Endothelial cell of umbilical vein (primary cell): Measurements from ENCODE around the gene RPS21. TPM values are rescaled to one million over a fixed set of nuclear protein-coding genes. Genes with fewer than 3 reads are reported as not detected.

Experiments
- BruUV-seq: library from RNA; stranded (reverse); fragments of 400-500 nt; replicated peaks from 2 replicates; lab custom pipeline; 2021; lab: Mats Ljungman, UMichigan
- CTCF ChIA-PET: fragments of 300-600, 350-600 bp; sonication (Branson Sonifier 250); formaldehyde crosslinking; loops from one replicate; lab custom pipeline; 2021; ENCODE audit warnings: antibody characterized with exemption, inconsistent platforms; lab: Charles Lee
- POLR2A ChIA-PET: fragments of 300-600, 350-600 bp; sonication (Branson Sonifier 250); formaldehyde crosslinking; loops from one replicate; lab custom pipeline; 2021; ENCODE audit warnings: antibody characterized with exemption, inconsistent platforms; lab: Charles Lee
- DNase-seq: peaks from one replicate; pipeline ENCODE4 v3.0.0-alpha.2; 2011; ENCODE audit warnings: low read depth, low spot score
- FAIRE-seq: peaks from 2 replicates; lab custom pipeline; 2011; peaks lifted over from hg19 to GRCh38; lab: Jason Lieb, UNC
- H2AFZ ChIP-seq: 2 replicates; pipeline ENCODE4 v1.6.0; 2012; ENCODE audit warnings: low read depth, low read length, control low read depth, inconsistent platforms
- H3K27ac ChIP-seq: 2 replicates; pipeline ENCODE4 v1.5.1; 2011; ENCODE audit warnings: low read depth, mild to moderate bottlenecking, control low read depth, low read length, moderate library complexity; ENCODE audit not compliant: insufficient read depth
- H3K27me3 ChIP-seq, 2 experiments: 2 replicates each; pipeline versions ENCODE4 v1.6.0 to v1.6.1; 2011; ENCODE audit warnings: low read length in 2 of 2, mixed read lengths in 1 of 2; ENCODE audit not compliant: control insufficient read depth in 2 of 2, insufficient read depth in 2 of 2
- H3K36me3 ChIP-seq, 2 experiments: 2 replicates in 1 of 2; 3 replicates in 1 of 2; pipeline ENCODE4 v1.5.1; 2011; ENCODE audit warnings: low read length in 2 of 2, mild to moderate bottlenecking in 1 of 2, moderate library complexity in 1 of 2; ENCODE audit not compliant: control insufficient read depth in 2 of 2, insufficient read depth in 2 of 2; ENCODE audit errors: extremely low read depth in 1 of 2
- H3K4me1 ChIP-seq: 3 replicates; pipeline ENCODE4 v1.5.1; 2011; ENCODE audit warnings: mild to moderate bottlenecking, low read length; ENCODE audit not compliant: control insufficient read depth, insufficient read depth; ENCODE audit errors: extremely low read depth
- H3K4me2 ChIP-seq: 2 replicates; pipeline ENCODE4 v1.6.1; 2011; ENCODE audit warnings: low read length, control low read depth, mixed read lengths; ENCODE audit not compliant: insufficient read depth
- H3K4me3 ChIP-seq, 3 experiments: fragments of 200-600 bp in 1 of 3; sonication (generic), shearing (Covaris generic) in 1 of 3; replicated peaks in 1 of 3; 2 replicates each; pipeline ENCODE4 v1.5.1; 2011 to 2016; ENCODE audit warnings: control low read depth in 3 of 3, low read length in 3 of 3, mild to moderate bottlenecking in 2 of 3, inconsistent platforms in 1 of 3, low read depth in 1 of 3, moderate library complexity in 1 of 3; ENCODE audit not compliant: insufficient read depth in 1 of 3
- H3K79me2 ChIP-seq: 2 replicates; pipeline ENCODE4 v1.6.0; 2012; ENCODE audit warnings: low read length, inconsistent platforms; ENCODE audit not compliant: control insufficient read depth, insufficient read depth
- H3K9ac ChIP-seq: replicated peaks from 2 replicates; pipeline ENCODE3; 2011; ENCODE audit warnings: low read length, control low read depth; ENCODE audit not compliant: insufficient read depth; ENCODE audit errors: extremely low read depth
- H3K9me1 ChIP-seq: replicated peaks from 3 replicates; pipeline ENCODE4 v1.6.0; 2011; ENCODE audit warnings: mild to moderate bottlenecking, low read length; ENCODE audit not compliant: control insufficient read depth, insufficient read depth; ENCODE audit errors: extremely low read depth
- H3K9me3 ChIP-seq: replicated peaks from 2 replicates; pipeline ENCODE4 v1.5.1; 2012; ENCODE audit warnings: low read length, inconsistent platforms; ENCODE audit not compliant: control insufficient read depth, insufficient read depth
- H4K20me1 ChIP-seq: replicated peaks from 2 replicates; pipeline ENCODE3; 2011; ENCODE audit warnings: mild to moderate bottlenecking, low read length; ENCODE audit not compliant: control insufficient read depth, insufficient read depth; ENCODE audit errors: extremely low read depth
- EZH2 ChIP-seq: IDR thresholded peaks from 2 replicates; pipeline ENCODE4 v1.6.1; 2012; ENCODE audit warnings: borderline replicate concordance, low read depth, mild to moderate bottlenecking, moderate library complexity, low read length, inconsistent platforms; ENCODE audit not compliant: severe bottlenecking
- GATA2 ChIP-seq: IDR thresholded peaks from 2 replicates; pipeline ENCODE4 v1.7.0; 2011; ENCODE audit warnings: low read depth, mild to moderate bottlenecking, moderate library complexity, mixed read lengths, low read length; ENCODE audit not compliant: insufficient read length, insufficient read depth
- POLR2A ChIP-seq: IDR thresholded peaks from 2 replicates; pipeline ENCODE4 v1.6.1; 2012; ENCODE audit warnings: low read depth, mild to moderate bottlenecking, control low read depth, low read length
- dilution Hi-C: fragments of 300-500 bp; cut with MboI; formaldehyde crosslinking; loops from one replicate; pipeline ENCODE4 v1.15.0; 2019; ENCODE audit warnings: low sequenced_read_pairs; ENCODE audit not compliant: extremely low pct_ligation_motif_present
- intact Hi-C: fragments of 100-400 bp; cut with micrococcal nuclease; formaldehyde crosslinking; loops from one replicate; pipeline ENCODE4 v1.10.0; 2022
- polyA plus RNA-seq, 4 experiments: library from polyadenylated mRNA; depleted of rRNA in 3 of 4; stranded (reverse) in 3 of 4; unstranded in 1 of 4; fragments of >200 nt; gene quantifications; 2 replicates each; pipeline versions ENCODE4 v1.2.1 to v1.2.3, GENCODE V29; 2011 to 2012; ENCODE audit warnings: missing spikeins in 1 of 4
- total RNA-seq: library from RNA; stranded (reverse); gene quantifications from 2 replicates; pipeline ENCODE4 v1.2.3, GENCODE V29; 2021

The RPS21 gene
- total and polyA plus RNA-seq, 2 donors (not counting 3 experiments of a cell fraction or from before 2014, with no cell fraction given), result 1,644 to 7,710 TPM

DNA sequence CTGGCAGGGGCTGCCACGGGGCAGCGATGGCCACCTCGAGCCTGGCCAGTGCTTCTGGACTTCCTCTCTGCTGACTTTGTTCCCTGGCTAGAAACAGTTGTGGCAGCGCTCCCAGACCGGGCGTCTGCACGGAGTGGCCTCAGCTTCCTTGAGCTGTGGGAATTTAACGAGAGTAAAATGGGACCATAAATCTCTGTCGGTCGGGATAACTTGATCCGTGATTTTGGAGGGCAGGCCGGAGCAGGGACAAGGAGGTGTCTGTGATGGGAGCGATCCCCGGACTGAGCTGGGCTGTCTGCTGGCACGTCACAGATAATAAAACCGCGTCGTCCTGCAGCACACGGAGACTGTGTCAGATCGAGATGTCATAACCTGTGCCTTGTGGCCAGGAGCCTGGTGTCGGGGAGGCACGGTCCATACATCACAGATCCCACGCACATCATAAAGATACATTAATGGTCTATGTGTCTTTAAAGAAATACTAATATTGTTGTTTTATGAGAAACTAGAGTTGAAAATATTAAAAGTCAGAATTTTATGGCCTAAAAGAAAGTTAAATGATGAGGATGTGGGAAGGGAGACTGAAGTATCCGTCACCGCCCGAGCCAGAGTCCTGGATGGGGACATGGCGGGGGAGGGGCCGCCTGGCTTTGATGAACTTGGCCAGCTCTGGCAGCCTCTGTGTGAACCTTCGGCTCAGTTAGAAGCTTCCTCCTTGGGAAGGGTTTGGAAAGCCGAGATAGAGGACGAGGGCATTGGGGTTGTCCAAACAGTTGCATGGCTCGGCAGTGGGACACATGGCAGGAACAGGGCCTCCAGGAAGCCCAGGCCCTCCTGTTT, 47.0 kb downstream of the RPS21 start:
- POLR2A ChIA-PET, result no interaction called here
- H3K27me3 ChIP-seq, result peaks cover 23 to 26% of the 10 kb centered on the region in 2 experiments
- dilution Hi-C loops, result no loop called here
- H3K27ac ChIP-seq, result no peak overlapping the region
- no peaks in the 10 kb centered on the region for H3K9me1 ChIP-seq
- intact Hi-C loops, result no loop called here
- no peak overlapping the region for H3K9ac ChIP-seq
- DNase-seq (peak; percentile 8), FAIRE-seq (no peak)
- H4K20me1 ChIP-seq, result no peaks in the 10 kb centered on the region
- CTCF ChIA-PET, result no interaction called here
- H3K9me3 ChIP-seq, result no peaks in the 10 kb centered on the region
- no peak overlapping the region for H3K4me3 ChIP-seq
- H3K4me2 ChIP-seq, result no peak overlapping the region
- no TSS peak for BruUV-seq
- H3K79me2 ChIP-seq, result no peaks in the 10 kb centered on the region
- H3K36me3 ChIP-seq, result no peaks in the 10 kb centered on the region
- TF ChIP-seq POLR2A, result no peak
- peak; percentile 60 for TF ChIP-seq EZH2
- TF ChIP-seq GATA2, result no peak
- H3K4me1 ChIP-seq, result no peaks in the 10 kb centered on the region
- H2AFZ ChIP-seq, result no peak overlapping the region

DNA sequence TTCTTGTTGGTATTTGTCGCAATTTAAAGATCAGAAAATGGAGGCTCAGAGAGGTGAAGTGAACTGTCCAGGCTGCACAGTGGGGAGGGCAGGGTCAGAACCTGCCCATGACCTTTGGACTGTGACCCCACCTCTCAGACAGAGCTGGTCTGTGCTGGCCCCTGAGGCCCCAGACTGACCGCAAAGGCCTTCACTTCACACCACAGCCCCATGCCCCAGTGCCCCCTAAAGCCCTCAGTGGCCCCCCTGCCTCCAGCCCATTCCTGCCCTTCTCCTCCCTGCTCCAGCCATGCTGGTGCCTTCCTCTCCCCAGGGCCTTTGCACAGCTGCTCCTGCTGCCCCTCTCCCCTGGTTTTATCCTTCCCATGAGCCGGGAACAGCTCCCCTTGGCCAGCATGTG, 49.8 kb downstream of the RPS21 start:
- Histone ChIP-seq H3K4me2 (no peak overlapping the region), H3K9me1 (no peaks in the 10 kb centered on the region), H2AFZ (no peak overlapping the region), H3K9ac (no peak overlapping the region), H3K27ac (no peak overlapping the region), H4K20me1 (no peaks in the 10 kb centered on the region), H3K27me3 (peaks cover 23 to 26% of the 10 kb centered on the region in 2 experiments), H3K4me1 (no peaks in the 10 kb centered on the region), H3K36me3 (no peaks in the 10 kb centered on the region), H3K79me2 (no peaks in the 10 kb centered on the region), H3K4me3 (no peak overlapping the region), H3K9me3 (no peaks in the 10 kb centered on the region)
- FAIRE-seq (no peak), DNase-seq (no peak)
- ChIA-PET POLR2A (no interaction called here), CTCF (no interaction called here)
- BruUV-seq, result no TSS peak
- dilution Hi-C loops, result no loop called here
- intact Hi-C loops, result no loop called here
- no peak for TF ChIP-seq POLR2A
